K562 (cell line): ENCODE data around the gene LSM14B. TPM values are rescaled to one million over a fixed set of nuclear protein-coding genes. Genes with fewer than 3 reads are reported as not detected.

Experiments
- CBX3 ChIP-seq, 2 experiments: IDR thresholded peaks; 1 replicate in 1 of 2; 2 replicates in 1 of 2; pipeline ENCODE4 v1.6.1; 2012; ENCODE audit warnings: inconsistent platforms in 2 of 2, low read length in 2 of 2, borderline replicate concordance in 1 of 2, control low read depth in 1 of 2
- CREB3 ChIP-seq: fragments of 450-650 bp; conservative IDR thresholded peaks from 2 replicates; pipeline ENCODE4 v1.6.1; 2016; ENCODE audit warnings: missing genetic modification characterization, low read depth, mild to moderate bottlenecking, missing compliant biosample characterization, moderate library complexity
- DLX4 ChIP-seq: fragments of 250-450 bp; sonication (Bioruptor Pico); IDR thresholded peaks from 2 replicates; pipeline ENCODE4 v1.6.1; 2021; ENCODE audit warnings: mild to moderate bottlenecking
- EP400 ChIP-seq: fragments of 450-650 bp; IDR thresholded peaks from 2 replicates; pipeline ENCODE4 v1.6.1; 2017; ENCODE audit warnings: antibody characterized with exemption, mild to moderate bottlenecking, moderate library complexity
- FOS ChIP-seq: IDR thresholded peaks from 3 replicates; pipeline ENCODE4 v1.6.1; 2011; ENCODE audit not compliant: insufficient read length; ENCODE audit errors: extremely low read depth
- FOXJ2 ChIP-seq: fragments of 200-800 bp; sonication (Bioruptor generic); IDR thresholded peaks from 2 replicates; pipeline ENCODE4 v1.6.1; 2016; ENCODE audit warnings: missing genetic modification characterization, missing compliant biosample characterization
- HNRNPL ChIP-seq: fragments of 200-400 bp; formaldehyde crosslinking; IDR thresholded peaks from 2 replicates; pipeline ENCODE4 v1.6.1; 2017; ENCODE audit warnings: low read depth, mild to moderate bottlenecking, low read length
- KLF13 ChIP-seq: fragments of 450-650 bp; IDR thresholded peaks from 2 replicates; pipeline ENCODE4 v1.6.1; 2016; ENCODE audit warnings: missing genetic modification characterization, low read depth, mild to moderate bottlenecking, missing compliant biosample characterization, moderate library complexity, borderline replicate concordance
- MAFG ChIP-seq: fragments of 450-650 bp; conservative IDR thresholded peaks from 2 replicates; pipeline ENCODE4 v1.6.1; 2016; ENCODE audit warnings: missing genetic modification characterization, missing compliant biosample characterization
- POLR3G ChIP-seq: IDR thresholded peaks from 2 replicates; pipeline ENCODE4 v1.6.1; 2011; ENCODE audit not compliant: insufficient read length, insufficient replicate concordance; ENCODE audit errors: extremely low read depth
- PRPF4 ChIP-seq: fragments of 200-400 bp; formaldehyde crosslinking; IDR thresholded peaks from one replicate; pipeline ENCODE4 v1.6.1; 2017; ENCODE audit warnings: low read length, low read depth, mild to moderate bottlenecking; ENCODE audit not compliant: insufficient read depth, poor library complexity, severe bottlenecking
- SMARCA5 ChIP-seq: fragments of 450-650 bp; IDR thresholded peaks from 2 replicates; pipeline ENCODE4 v1.6.1; 2016
- SMARCE1 ChIP-seq: fragments of 450-650 bp; IDR thresholded peaks from 2 replicates; pipeline ENCODE4 v1.7.1; 2016; ENCODE audit warnings: mild to moderate bottlenecking
- TARDBP ChIP-seq: fragments of 450-650 bp; IDR thresholded peaks from 2 replicates; pipeline ENCODE4 v1.6.1; 2016
- WHSC1 ChIP-seq: IDR thresholded peaks from one replicate; pipeline ENCODE4 v1.6.1; 2012; ENCODE audit warnings: low read length, control low read depth, inconsistent platforms
- ZBED1 ChIP-seq: IDR thresholded peaks from 2 replicates; pipeline ENCODE4 v1.6.1; 2014
- ZNF121 ChIP-seq: sonication (generic); formaldehyde crosslinking; conservative IDR thresholded peaks from 2 replicates; pipeline ENCODE4 v1.8.0; 2022; ENCODE audit warnings: missing genetic modification reagents
- ZNF175 ChIP-seq: fragments of 200-800 bp; sonication (Bioruptor generic); IDR thresholded peaks from 2 replicates; pipeline ENCODE4 v1.6.1; 2016; ENCODE audit warnings: low read depth, mild to moderate bottlenecking, missing genetic modification characterization, missing compliant biosample characterization
- ZNF444 ChIP-seq: fragments of 250-450 bp; sonication (Bioruptor Pico); IDR thresholded peaks from 2 replicates; pipeline ENCODE4 v1.4.0; 2020; ENCODE audit warnings: mild to moderate bottlenecking, moderate library complexity
- ZNF449 ChIP-seq: fragments of 250-450 bp; sonication (Bioruptor Pico); IDR thresholded peaks from 2 replicates; pipeline ENCODE4 v1.8.0; 2022; ENCODE audit warnings: moderate library complexity, mild to moderate bottlenecking, inconsistent platforms
- ZNF583 ChIP-seq: fragments of 250-450 bp; sonication (Bioruptor Pico); IDR thresholded peaks from 2 replicates; pipeline ENCODE4 v1.4.0; 2020
- polyA plus RNA-seq, 8 experiments: library from polyadenylated mRNA; depleted of rRNA in 4 of 8; stranded (reverse) in 5 of 8; unstranded in 3 of 8; fragments of >200 nt; fragmentation: Nextera tagmentation in 2 of 8; fragmentation: Illumina TruSeq in 1 of 8; extraction: Ambion mirVana in 2 of 8; extraction: Trizol in 1 of 8; gene quantifications; 2 replicates each; pipeline versions ENCODE4 v1.2.1 to v1.2.3, GENCODE V29; 2011 to 2014; ENCODE audit warnings: inconsistent platforms in 1 of 8, missing spikeins in 1 of 8
- total RNA-seq, 7 experiments: library from RNA; depleted of rRNA in 6 of 7; stranded (reverse); fragments of >200 nt in 6 of 7; fragmentation: Illumina TruSeq in 2 of 7; extraction: Trizol in 2 of 7; gene quantifications; 2 replicates each; pipeline versions ENCODE4 v1.2.1 to v1.2.3, GENCODE V29; 2011 to 2021; ENCODE audit warnings: low replicate concordance in 1 of 7
- TF ChIP-seq, protein P1 (sequence below): fragments of 250-450 bp; sonication (Bioruptor Pico); IDR thresholded peaks from 2 replicates; pipeline ENCODE4 v1.8.0; 2021; ENCODE audit warnings: mild to moderate bottlenecking, moderate library complexity
- TF ChIP-seq, protein P2 (sequence below): fragments of 450-650 bp; IDR thresholded peaks from 2 replicates; pipeline ENCODE4 v1.6.1; 2014; ENCODE audit warnings: low read depth, mild to moderate bottlenecking, moderate library complexity, borderline replicate concordance

Gene LSM14B
- total and polyA plus RNA-seq, 9 of the 15 experiments (the other 6 are each of a cell fraction or from before 2014, with no cell fraction given) = 0.66 to 36.0 (median 20.2) TPM

GRCh38 chr20:62088258-62089127 is 33.8 kb upstream of the LSM14B start (continued):
- TF ChIP-seq ZNF449 = no peak
- TF ChIP-seq TARDBP = peak; percentile 95
- TF ChIP-seq CBX3 (IDR thresholded peaks at IDR 0.05; ENCODE audit: borderline replicate concordance in 1 of 2, low read length in 2 of 2) = peak in 1 of 2 experiments; percentile 28; a peak in 1 of 3 replicates
- no peak for TF ChIP-seq WHSC1
- peak; percentile 72 for TF ChIP-seq MAFG (tag)
- peak; percentile 80 for TF ChIP-seq SMARCE1
- TF ChIP-seq ZBED1 = no peak
- peak; percentile 71 for TF ChIP-seq ZNF121 (CRISPR knock-in tag)
- no peak for TF ChIP-seq ZNF583 (CRISPR knock-in tag)
- peak; percentile 67 for TF ChIP-seq EP400
- TF ChIP-seq SMARCA5 = 0 out of 2 replicates have a peak, but pooled peaks have one; percentile 56
- no peak for TF ChIP-seq ZNF444 (CRISPR knock-in tag)
- no peak for TF ChIP-seq KLF13 (tag)
- no peak for TF ChIP-seq POLR3G
- peak; percentile 97 for TF ChIP-seq FOXJ2 (tag)
- TF ChIP-seq CREB3 (tag) = 0 out of 2 replicates have a peak, but pooled peaks have one; percentile 48
- TF ChIP-seq PRPF4 = no peak
- TF ChIP-seq, protein P1, sequence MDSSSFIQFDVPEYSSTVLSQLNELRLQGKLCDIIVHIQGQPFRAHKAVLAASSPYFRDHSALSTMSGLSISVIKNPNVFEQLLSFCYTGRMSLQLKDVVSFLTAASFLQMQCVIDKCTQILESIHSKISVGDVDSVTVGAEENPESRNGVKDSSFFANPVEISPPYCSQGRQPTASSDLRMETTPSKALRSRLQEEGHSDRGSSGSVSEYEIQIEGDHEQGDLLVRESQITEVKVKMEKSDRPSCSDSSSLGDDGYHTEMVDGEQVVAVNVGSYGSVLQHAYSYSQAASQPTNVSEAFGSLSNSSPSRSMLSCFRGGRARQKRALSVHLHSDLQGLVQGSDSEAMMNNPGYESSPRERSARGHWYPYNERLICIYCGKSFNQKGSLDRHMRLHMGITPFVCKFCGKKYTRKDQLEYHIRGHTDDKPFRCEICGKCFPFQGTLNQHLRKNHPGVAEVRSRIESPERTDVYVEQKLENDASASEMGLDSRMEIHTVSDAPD = no peak
- no peak for TF ChIP-seq HNRNPL
- 0 out of 2 replicates have a peak, but pooled peaks have one; percentile 26 for TF ChIP-seq ZNF175 (CRISPR knock-in tag)
- TF ChIP-seq FOS = peak; percentile 74
- no peak for TF ChIP-seq DLX4 (CRISPR knock-in tag)
- TF ChIP-seq, protein P2, sequence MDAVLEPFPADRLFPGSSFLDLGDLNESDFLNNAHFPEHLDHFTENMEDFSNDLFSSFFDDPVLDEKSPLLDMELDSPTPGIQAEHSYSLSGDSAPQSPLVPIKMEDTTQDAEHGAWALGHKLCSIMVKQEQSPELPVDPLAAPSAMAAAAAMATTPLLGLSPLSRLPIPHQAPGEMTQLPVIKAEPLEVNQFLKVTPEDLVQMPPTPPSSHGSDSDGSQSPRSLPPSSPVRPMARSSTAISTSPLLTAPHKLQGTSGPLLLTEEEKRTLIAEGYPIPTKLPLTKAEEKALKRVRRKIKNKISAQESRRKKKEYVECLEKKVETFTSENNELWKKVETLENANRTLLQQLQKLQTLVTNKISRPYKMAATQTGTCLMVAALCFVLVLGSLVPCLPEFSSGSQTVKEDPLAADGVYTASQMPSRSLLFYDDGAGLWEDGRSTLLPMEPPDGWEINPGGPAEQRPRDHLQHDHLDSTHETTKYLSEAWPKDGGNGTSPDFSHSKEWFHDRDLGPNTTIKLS = peak; percentile 95
